H9 (cell line): ENCODE data around the gene SIX5. TPM values are rescaled to one million over a fixed set of nuclear protein-coding genes. Genes with fewer than 3 reads are reported as not detected.

Experiments
- DNase-seq: peaks from one replicate; pipeline ENCODE4 v3.0.0-alpha.2; 2017
- H2AFZ ChIP-seq: one replicate; pipeline ENCODE4 v1.6.1; 2013; ENCODE audit warnings: mild to moderate bottlenecking, low read length, control low read depth, moderate library complexity
- H2AK5ac ChIP-seq: 2 replicates; pipeline ENCODE4 v1.6.1; 2013; ENCODE audit warnings: low read length, control low read depth, mixed read lengths; ENCODE audit not compliant: insufficient read length
- H2BK120ac ChIP-seq: one replicate; pipeline ENCODE4 v1.6.1; 2013; ENCODE audit warnings: low read depth, mild to moderate bottlenecking, low read length, control low read depth, inconsistent platforms; ENCODE audit not compliant: poor library complexity, severe bottlenecking
- H2BK12ac ChIP-seq: 2 replicates; pipeline ENCODE4 v1.6.1; 2013; ENCODE audit warnings: low read length, control low read depth, mixed read lengths, low read depth; ENCODE audit not compliant: insufficient read length
- H2BK15ac ChIP-seq: 2 replicates; pipeline ENCODE4 v1.6.1; 2013; ENCODE audit warnings: low read depth, low read length, control low read depth
- H2BK20ac ChIP-seq: one replicate; pipeline ENCODE4 v1.6.1; 2013; ENCODE audit warnings: low read depth, mild to moderate bottlenecking, low read length, control low read depth, inconsistent platforms; ENCODE audit not compliant: poor library complexity, severe bottlenecking
- H2BK5ac ChIP-seq: 2 replicates; pipeline ENCODE4 v1.6.1; 2013; ENCODE audit warnings: low read length, control low read depth, mixed read lengths; ENCODE audit not compliant: insufficient read length
- H3K14ac ChIP-seq: 2 replicates; pipeline ENCODE4 v1.6.1; 2013; ENCODE audit warnings: low read length, control low read depth; ENCODE audit not compliant: insufficient read depth
- H3K18ac ChIP-seq: 2 replicates; pipeline ENCODE4 v1.6.1; 2013; ENCODE audit warnings: low read depth, mild to moderate bottlenecking, mixed read lengths, low read length, control low read depth; ENCODE audit not compliant: insufficient read length
- H3K23ac ChIP-seq: 2 replicates; pipeline ENCODE4 v1.6.1; 2013; ENCODE audit warnings: low read length, control low read depth, mixed read lengths, low read depth; ENCODE audit not compliant: insufficient read length
- H3K23me2 ChIP-seq: 2 replicates; pipeline ENCODE4 v1.6.1; 2013; ENCODE audit warnings: low read depth, mild to moderate bottlenecking, mixed read lengths, low read length, control low read depth; ENCODE audit not compliant: insufficient read length, poor library complexity, severe bottlenecking
- H3K27ac ChIP-seq: 2 replicates; pipeline ENCODE4 v1.5.1; 2013; ENCODE audit warnings: low read length, control low read depth, mixed read lengths, low read depth; ENCODE audit not compliant: insufficient read length
- H3K27me3 ChIP-seq: 2 replicates; pipeline ENCODE4 v1.6.1; 2013; ENCODE audit warnings: low read length, control low read depth, inconsistent platforms; ENCODE audit not compliant: insufficient read depth
- H3K4ac ChIP-seq: 2 replicates; pipeline ENCODE4 v1.6.1; 2013; ENCODE audit warnings: low read depth, mild to moderate bottlenecking, control low read depth, inconsistent platforms, low read length, moderate library complexity
- H3K4me1 ChIP-seq: 2 replicates; pipeline ENCODE4 v1.6.1; 2013; ENCODE audit warnings: low read length, control low read depth, inconsistent platforms; ENCODE audit not compliant: insufficient read depth
- H3K4me2 ChIP-seq: 2 replicates; pipeline ENCODE4 v1.6.1; 2013; ENCODE audit warnings: low read length, control low read depth, mixed read lengths; ENCODE audit not compliant: insufficient read length, insufficient read depth
- H3K56ac ChIP-seq: 2 replicates; pipeline ENCODE4 v1.6.1; 2013; ENCODE audit warnings: low read depth, mild to moderate bottlenecking, mixed read lengths, low read length, control low read depth; ENCODE audit not compliant: insufficient read length
- H3K79me1 ChIP-seq: 2 replicates; pipeline ENCODE4 v1.6.1; 2013; ENCODE audit warnings: low read depth, mild to moderate bottlenecking, moderate library complexity, low read length, control low read depth, inconsistent platforms; ENCODE audit not compliant: insufficient read depth, poor library complexity, severe bottlenecking
- H3K79me2 ChIP-seq: 2 replicates; pipeline ENCODE4 v1.6.1; 2013; ENCODE audit warnings: low read length, control low read depth, inconsistent platforms; ENCODE audit not compliant: insufficient read depth
- H3K9ac ChIP-seq: 2 replicates; pipeline ENCODE4 v1.6.1; 2013; ENCODE audit warnings: low read length, control low read depth, mixed read lengths; ENCODE audit not compliant: insufficient read length; ENCODE audit errors: extremely low read depth
- H3K9me3 ChIP-seq: one replicate; pipeline ENCODE4 v1.6.1; 2013; ENCODE audit warnings: low read depth, low read length, inconsistent platforms; ENCODE audit not compliant: control insufficient read depth
- H3T11ph ChIP-seq: one replicate; pipeline ENCODE4 v1.6.1; 2013; ENCODE audit warnings: mild to moderate bottlenecking, low read length, control low read depth, inconsistent platforms
- H4K20me1 ChIP-seq: one replicate; pipeline ENCODE4 v1.6.1; 2013; ENCODE audit not compliant: control insufficient read depth, insufficient read length, insufficient read depth
- H4K5ac ChIP-seq: 2 replicates; pipeline ENCODE4 v1.6.1; 2013; ENCODE audit warnings: low read depth, mild to moderate bottlenecking, mixed read lengths, low read length, control low read depth; ENCODE audit not compliant: insufficient read length
- H4K8ac ChIP-seq: replicated peaks from 2 replicates; pipeline ENCODE4 v1.6.1; 2013; ENCODE audit warnings: low read length, control low read depth, mixed read lengths, low read depth; ENCODE audit not compliant: insufficient read length
- H4K91ac ChIP-seq: 2 replicates; pipeline ENCODE4 v1.6.1; 2013; ENCODE audit warnings: low read depth, mild to moderate bottlenecking, moderate library complexity, mixed read lengths, low read length, control low read depth; ENCODE audit not compliant: insufficient read length
- H3K27ac Mint-ChIP-seq, 3 experiments: 2 replicates in 2 of 3; 3 replicates in 1 of 3; pipeline ENCODE4 v1.8.0; 2020 to 2021; ENCODE audit warnings: mixed read lengths in 3 of 3, mild to moderate bottlenecking in 1 of 3, moderate library complexity in 1 of 3
- H3K27me3 Mint-ChIP-seq: 2 replicates; pipeline ENCODE4 v1.8.0; 2021; ENCODE audit warnings: low read depth, mild to moderate bottlenecking, moderate library complexity, mixed read lengths
- H3K36me3 Mint-ChIP-seq, 3 experiments: 2 replicates in 2 of 3; 3 replicates in 1 of 3; pipeline ENCODE4 v1.8.0; 2020 to 2021; ENCODE audit warnings: low read depth in 3 of 3, mixed read lengths in 3 of 3; ENCODE audit not compliant: insufficient read depth in 1 of 3
- H3K4me1 Mint-ChIP-seq, 2 experiments: 2 replicates each; pipeline ENCODE4 v1.8.0; 2020; ENCODE audit warnings: mixed read lengths in 2 of 2
- H3K4me3 Mint-ChIP-seq, 2 experiments: 2 replicates in 1 of 2; 3 replicates in 1 of 2; pipeline ENCODE4 v1.8.0; 2020 to 2021; ENCODE audit warnings: mild to moderate bottlenecking in 2 of 2, mixed read lengths in 2 of 2, moderate library complexity in 1 of 2
- H3K9me3 Mint-ChIP-seq, 2 experiments: 2 replicates in 1 of 2; 3 replicates in 1 of 2; pipeline ENCODE4 v1.8.0; 2020; ENCODE audit warnings: mild to moderate bottlenecking in 2 of 2, mixed read lengths in 2 of 2, moderate library complexity in 1 of 2
- WGBS: extraction: QIAGEN DNeasy Blood & Tissue Kit; methylation state at CpG from one replicate; pipeline ENCODE4 v1.1.7; 2013; ENCODE audit warnings: missing lambda C conversion rate, low lambda C conversion rate, mixed read lengths; ENCODE audit not compliant: insufficient read length; ENCODE audit errors: extremely low coverage; 5-methylcytosine and 5-hydroxymethylcytosine counted together
- total RNA-seq: library from RNA; stranded (reverse); gene quantifications from 2 replicates; pipeline ENCODE4 v1.2.1, GENCODE V29; 2021
- TF ChIP-seq, protein P1 (sequence below): fragments of 200-600 bp; sonication (generic); conservative IDR thresholded peaks from 3 replicates; pipeline ENCODE4 v1.8.0; 2021; ENCODE audit warnings: antibody characterized with exemption, mild to moderate bottlenecking

Gene SIX5
- total RNA-seq, 1 experiment from 2014 or later: 41.7 TPM

DNA sequence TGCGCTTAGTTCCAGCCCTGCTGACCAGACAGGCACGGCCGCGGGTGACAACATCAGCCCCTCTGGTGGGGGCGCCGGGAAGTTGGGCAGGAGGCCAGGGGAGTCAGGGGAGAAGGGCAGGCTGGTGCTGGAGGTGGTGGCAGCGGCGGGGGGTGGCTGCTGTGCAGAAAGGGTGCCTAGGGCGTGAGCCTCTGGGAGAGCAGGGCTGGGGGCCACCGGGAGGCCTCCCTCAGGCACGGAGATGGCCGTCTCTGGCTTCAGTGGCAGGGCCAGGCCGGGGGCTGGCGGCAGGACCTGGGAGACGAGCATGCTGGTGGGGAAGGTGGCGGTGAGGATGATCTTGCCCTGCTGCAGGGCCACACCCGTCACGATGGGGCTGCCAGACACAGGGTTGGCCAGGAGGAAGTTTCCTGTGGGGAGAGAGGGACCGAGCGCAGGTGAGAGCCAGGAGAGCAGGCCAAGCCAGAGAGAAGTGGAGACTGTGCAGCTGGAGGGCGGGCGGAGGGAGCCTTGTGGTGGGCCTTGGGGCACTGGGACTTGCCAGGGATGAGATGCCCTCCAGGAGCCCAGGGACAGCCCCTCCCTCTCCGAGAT is 3.3 kb downstream of the SIX5 start:
- H3K27ac ChIP-seq: no peak overlapping the region

More for the DNA sequence above, 3.3 kb downstream of the SIX5 start:
- no peak overlapping the region for H2AFZ ChIP-seq
- no peak for DNase-seq
- no peak overlapping the region for H4K5ac ChIP-seq
- no peak overlapping the region for H2BK12ac ChIP-seq
- H3K27me3 ChIP-seq: no peaks in the 10 kb centered on the region
- no peak overlapping the region for H3K23ac ChIP-seq
- no peak overlapping the region for H2AK5ac ChIP-seq
- no peak overlapping the region for H3K56ac ChIP-seq
- Mint-ChIP-seq H3K36me3 (peaks cover 0 to 2% (median 0%) of the 10 kb centered on the region in 3 experiments; a peak in 1 of 7 replicates), H3K27ac (no peak overlapping the region; a peak in 1 of 7 replicates), H3K27me3 (peaks cover 6% of the 10 kb centered on the region), H3K4me3 (peak overlapping the region; percentile 31 to 68; a peak in 2 of 5 replicates), H3K4me1 (peaks cover 8 to 35% of the 10 kb centered on the region in 2 experiments), H3K9me3 (no peaks in the 10 kb centered on the region; a peak in 1 of 5 replicates)
- H2BK120ac ChIP-seq: no peak overlapping the region
- H3K4me1 ChIP-seq: peaks cover 3% of the 10 kb centered on the region; the same call in 1 of the 2 replicates
- no peaks in the 10 kb centered on the region for H3K79me1 ChIP-seq
- H3K9ac ChIP-seq: no peak overlapping the region
- H3K4ac ChIP-seq: no peak overlapping the region
- H3K23me2 ChIP-seq: peaks cover 20% of the 10 kb centered on the region
- no peak overlapping the region for H4K91ac ChIP-seq
- H3K79me2 ChIP-seq: no peaks in the 10 kb centered on the region
- no CpG with 5 or more reads among the region's 23 CpGs for WGBS
- TF ChIP-seq, protein P1, sequence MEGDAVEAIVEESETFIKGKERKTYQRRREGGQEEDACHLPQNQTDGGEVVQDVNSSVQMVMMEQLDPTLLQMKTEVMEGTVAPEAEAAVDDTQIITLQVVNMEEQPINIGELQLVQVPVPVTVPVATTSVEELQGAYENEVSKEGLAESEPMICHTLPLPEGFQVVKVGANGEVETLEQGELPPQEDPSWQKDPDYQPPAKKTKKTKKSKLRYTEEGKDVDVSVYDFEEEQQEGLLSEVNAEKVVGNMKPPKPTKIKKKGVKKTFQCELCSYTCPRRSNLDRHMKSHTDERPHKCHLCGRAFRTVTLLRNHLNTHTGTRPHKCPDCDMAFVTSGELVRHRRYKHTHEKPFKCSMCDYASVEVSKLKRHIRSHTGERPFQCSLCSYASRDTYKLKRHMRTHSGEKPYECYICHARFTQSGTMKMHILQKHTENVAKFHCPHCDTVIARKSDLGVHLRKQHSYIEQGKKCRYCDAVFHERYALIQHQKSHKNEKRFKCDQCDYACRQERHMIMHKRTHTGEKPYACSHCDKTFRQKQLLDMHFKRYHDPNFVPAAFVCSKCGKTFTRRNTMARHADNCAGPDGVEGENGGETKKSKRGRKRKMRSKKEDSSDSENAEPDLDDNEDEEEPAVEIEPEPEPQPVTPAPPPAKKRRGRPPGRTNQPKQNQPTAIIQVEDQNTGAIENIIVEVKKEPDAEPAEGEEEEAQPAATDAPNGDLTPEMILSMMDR: no peak
- no peaks in the 10 kb centered on the region for H4K20me1 ChIP-seq
- no peak overlapping the region; the same call in 1 of the 2 replicates for H3K14ac ChIP-seq
- H2BK15ac ChIP-seq: no peak overlapping the region
- no peak overlapping the region for H2BK5ac ChIP-seq
- no peak overlapping the region for H3K4me2 ChIP-seq
- H3K18ac ChIP-seq: no peak overlapping the region
- no peak overlapping the region for H3T11ph ChIP-seq
- no peak overlapping the region for H2BK20ac ChIP-seq
- no peak overlapping the region for H4K8ac ChIP-seq
- no peaks in the 10 kb centered on the region for H3K9me3 ChIP-seq
